GM18508 (cell line): ENCODE data around the gene TSGA10IP.

Experiments
- ATAC-seq: cut with Tn5 transposase; IDR thresholded peaks from one replicate; pipeline ENCODE4 v1.9.1; 2021; ENCODE audit warnings: moderate number of reproducible peaks; ENCODE audit not compliant: insufficient read depth, unreplicated experiment

The TSGA10IP gene

DNA sequence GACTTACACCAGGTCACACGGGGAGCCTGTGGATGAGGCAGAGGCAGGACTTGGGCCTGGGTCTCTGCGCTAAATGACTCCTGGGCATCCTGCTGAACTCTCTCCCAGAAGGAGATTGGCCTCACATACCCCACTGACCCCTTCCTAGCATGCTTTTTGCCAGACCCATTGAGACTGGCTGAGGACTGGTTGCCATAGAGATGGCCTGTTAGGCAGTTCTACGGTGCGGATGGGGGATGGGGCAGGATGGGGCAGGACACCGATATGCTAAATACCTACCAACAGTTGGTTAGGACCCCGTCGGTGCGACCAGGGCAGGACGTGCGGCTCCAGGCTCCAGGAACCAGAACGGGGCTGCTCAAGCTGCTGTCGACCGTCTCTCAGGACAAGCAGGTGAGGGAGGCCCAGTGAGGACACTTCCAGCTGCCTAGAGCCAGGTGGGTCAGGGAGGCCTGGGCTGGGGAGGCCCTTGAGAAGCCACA, at the start of gene TSGA10IP:
TSS of gene TSGA10IP (plus strand) at position 51 of the 482 bp plus-strand sequence. CDS start at position 247, 196 bp downstream.
- ATAC-seq, result no peak

DNA sequence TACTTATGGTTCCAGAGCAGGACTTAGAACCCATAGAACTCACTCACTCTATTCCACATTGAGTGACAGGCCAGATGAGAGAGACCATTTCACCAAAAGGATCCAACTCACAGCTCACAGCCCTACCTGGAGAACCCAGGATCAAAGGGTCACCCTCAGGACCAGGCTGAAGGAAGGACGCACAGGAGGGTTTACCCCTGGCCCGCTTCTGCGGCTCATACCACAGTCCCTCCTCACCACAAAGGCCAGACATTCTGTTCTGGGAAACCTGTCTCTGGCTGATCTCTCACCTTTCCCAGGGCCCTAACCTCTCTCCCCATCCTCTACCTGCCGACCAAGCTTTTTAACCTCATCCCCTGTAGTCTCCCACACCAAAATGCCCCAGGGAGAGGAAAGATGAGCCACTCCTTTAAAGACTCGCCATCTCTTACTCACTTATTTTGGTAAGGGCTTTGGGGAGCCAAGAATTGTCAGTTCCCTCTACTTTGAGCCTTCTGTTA, 49.7 kb upstream of the TSGA10IP start:
- ATAC-seq, result no peak

DNA sequence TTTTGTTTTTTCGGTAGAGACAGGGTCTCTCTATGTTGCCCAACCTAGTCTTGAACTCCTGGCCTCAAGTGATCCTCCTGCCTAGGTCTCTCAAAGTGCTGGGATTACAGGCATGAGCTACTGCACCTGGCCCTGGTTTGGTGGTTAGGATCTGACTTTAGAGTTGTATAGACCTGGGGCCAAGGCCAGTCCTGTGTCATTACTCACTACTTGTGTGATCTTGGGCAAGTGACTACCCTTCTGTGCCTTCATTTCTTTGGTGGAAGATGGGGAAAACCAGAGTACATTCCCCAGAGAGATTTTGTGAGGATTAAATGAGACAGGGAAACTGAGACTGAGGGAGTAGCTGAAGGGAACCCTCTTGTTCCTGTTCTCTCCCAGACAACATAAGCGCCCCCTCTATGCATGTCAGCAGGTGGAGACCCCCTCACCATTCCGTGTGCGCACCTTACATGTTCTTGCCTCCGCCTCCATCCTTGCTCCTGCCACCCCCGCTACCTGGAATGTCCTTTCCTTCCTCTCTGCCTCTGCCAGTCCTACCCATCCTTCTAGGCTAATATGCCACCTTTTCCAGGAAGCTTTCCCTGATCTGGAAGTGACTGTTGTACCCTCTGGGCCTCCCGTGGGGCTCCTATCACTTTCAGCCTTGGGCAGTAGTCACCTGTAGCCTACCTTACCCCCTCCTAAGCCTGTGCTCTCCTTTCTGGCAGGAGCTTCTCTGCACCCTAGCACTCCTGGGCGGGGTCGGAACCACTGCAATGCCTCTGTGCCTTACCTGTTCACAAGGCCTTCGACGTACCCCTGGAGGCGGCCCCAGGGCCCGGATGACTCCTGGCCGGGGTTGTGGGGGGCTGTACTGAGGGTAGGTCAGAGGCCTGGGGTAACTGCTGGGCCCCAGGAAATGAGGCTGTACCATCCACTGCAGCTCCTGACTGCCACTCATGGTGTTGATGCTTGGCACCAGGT, 49.0 kb upstream of the TSGA10IP start:
- ATAC-seq, result no peak

GRCh38 chr11:65897020-65897471, 48.2 kb upstream of the TSGA10IP start:
- ATAC-seq, result no peak

DNA sequence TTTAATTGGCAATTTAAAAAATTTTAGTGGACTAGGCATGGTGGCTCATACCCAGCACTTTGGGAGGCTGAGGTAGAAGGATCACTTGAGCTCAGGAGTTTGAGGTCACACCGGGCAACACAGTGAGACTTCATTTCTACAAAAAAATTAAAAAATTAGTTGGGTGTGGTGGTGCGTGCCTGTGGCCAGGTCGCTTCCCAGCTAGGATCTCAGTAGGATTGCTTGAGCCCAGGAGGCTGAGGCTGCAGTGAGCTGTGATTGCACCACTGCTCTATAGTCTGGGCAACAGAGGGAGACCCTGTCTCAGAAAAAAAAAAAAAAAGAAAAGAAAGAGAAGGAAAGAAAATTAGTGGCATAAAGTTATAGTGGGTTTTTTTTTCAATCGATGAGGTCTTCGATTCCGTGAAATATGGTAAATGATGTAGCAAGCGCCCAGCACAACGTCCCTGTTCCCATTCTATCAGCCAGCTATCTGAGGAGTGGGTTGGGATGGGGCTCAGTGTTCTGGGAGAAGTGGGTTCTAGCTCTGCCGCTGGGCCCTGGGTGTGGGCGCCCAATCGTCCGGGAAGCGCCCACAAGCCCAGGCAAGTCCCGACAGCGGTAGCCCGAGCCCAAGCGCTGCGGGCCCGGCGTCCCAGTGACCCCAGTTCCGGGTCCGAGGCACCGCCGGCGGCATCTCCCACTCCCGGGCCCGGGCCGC, 46.5 kb upstream of the TSGA10IP start:
- no peak for ATAC-seq

DNA sequence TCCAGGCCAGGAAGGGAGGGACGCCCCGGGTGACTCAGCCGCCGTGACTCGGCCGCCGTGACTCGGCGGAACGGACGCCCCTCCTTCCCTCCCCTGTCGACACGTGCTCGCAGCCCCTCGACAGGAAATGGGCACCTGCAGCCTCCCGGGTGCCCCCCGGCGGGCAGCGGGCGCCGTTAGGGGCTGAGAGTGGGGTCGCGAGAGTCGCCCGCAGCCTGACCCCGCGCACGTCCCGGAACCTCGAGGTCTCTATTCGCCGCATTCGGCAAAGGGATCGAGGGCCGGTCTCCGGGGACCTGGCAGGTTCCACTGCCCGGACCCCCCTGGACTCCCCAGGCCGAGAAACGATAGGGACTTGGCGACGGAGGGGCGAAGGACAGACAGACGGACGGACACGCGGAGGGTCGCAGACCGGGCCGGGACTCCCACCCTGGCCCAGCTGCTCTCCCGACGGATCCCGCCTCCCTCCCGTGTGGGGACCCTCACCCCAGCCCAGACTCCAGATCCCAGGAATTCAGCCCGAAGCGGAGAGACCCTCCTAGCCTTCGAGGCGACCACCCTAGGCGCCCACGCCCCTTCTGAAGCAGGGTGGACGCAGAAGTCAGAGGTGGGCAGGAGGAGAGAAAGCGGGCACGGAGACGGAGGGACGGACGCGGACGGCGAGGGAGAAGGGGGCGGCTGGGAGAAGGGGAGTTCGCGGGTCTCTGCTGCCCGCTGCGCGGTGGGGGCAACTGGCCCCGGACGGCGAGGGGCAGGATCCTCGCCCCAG, 45.7 kb upstream of the TSGA10IP start:
- ATAC-seq, result no peak

- ATAC-seq, result no peak
Observed at GRCh38 chr11:65900125-65900898, 45.0 kb upstream of the TSGA10IP start, which contains the start of gene FOSL1. TSS of gene FOSL1 (minus strand) at chr11:65900388. CDS start at chr11:65900339, 49 bp downstream.

DNA sequence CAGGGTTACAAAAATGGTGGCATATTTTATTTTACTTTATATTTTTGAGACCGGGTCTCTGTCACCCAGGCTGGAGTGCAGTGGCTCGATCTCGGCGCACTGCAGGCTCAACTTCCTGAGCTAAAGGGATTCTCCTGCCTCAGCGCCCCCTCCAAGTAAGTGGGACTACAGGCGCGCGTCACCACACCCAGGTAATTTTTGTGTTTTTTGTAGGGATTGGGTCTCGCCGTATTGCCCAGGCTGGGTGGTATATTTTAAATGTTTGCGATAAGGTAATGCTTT, 44.4 kb upstream of the TSGA10IP start:
- ATAC-seq, result no peak

DNA sequence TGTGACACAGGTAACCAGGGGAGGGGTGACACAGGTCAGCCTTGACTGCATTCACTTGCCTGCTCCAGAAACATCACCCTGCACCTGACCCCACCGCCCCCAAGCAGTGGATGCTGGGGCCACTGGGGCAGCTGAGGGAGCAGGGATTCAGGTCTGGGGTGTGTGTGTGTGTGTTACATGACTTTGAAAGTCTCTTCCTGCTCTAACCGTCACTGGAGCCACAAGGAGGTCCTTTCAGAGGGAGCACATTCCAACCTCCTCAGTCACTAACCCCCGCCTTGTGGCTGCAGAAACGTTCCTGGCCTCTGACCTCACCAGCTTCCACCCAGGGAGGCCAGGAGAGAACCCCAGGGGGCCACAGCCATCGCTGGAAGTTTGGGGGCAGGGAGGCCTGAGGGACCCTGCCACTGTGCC, 42.2 kb upstream of the TSGA10IP start:
- no peak for ATAC-seq

GRCh38 chr11:65903715-65904114, 41.6 kb upstream of the TSGA10IP start:
- no peak for ATAC-seq

DNA sequence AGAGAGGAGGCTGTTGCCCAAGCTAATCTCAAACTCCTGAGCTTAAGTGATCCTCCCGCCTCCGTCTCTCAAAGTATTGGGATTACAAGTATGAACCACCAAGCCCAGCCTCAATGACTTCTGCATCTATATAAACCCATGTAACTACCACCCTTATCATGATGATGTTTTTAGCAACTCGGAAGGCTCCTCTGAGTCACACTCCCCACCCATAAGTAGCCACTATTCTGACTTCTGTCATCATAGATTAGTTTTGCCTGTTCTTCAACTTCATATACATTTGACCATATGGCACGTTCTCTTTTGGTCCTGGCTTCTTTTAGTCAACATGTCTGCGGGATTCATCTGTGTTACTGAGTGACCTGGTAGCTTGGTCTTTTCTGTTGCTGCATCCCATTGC, 38.7 kb upstream of the TSGA10IP start:
- ATAC-seq, result no peak

GRCh38 chr11:65907878-65908277, 37.4 kb upstream of the TSGA10IP start:
- no peak for ATAC-seq

GRCh38 chr11:65911682-65912568, 33.4 kb upstream of the TSGA10IP start:
- ATAC-seq, result no peak

GRCh38 chr11:65912845-65913244, 32.4 kb upstream of the TSGA10IP start:
- ATAC-seq, result no peak

DNA sequence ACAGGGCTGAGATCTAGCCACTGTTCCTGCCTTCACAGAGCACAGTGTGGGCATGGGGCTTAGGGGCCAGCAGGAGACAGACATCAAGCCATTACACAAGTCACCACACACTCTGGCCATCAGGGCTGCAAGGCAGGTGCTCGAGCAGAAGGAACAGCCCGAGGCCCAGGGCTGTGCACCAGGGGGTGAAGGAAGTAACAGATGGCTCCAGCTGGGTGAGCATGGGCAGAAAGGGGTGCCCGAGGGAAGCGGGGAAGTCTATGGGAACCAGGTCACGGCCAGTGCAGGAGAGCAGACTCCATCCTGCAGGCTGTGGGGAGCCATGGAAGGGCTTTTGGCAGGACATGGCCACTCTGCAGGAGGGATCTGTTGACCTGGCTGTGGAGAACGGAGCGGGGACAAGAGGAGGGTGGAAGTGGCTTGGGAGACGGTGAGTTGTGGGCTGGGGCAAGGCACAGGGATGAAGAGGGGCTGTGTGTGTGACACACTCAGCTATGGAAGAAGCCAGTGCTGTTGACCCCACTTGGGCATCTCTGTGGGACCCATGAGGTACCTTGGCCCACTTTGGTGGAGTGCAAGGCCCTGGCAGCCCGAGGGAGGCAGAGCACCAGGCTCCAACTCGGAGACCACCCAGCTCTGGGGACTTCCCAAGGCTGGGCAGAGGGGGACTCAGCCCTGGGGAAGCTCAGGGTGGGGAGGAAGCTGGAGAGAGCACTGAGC, 30.0 kb upstream of the TSGA10IP start:
- no peak for ATAC-seq

DNA sequence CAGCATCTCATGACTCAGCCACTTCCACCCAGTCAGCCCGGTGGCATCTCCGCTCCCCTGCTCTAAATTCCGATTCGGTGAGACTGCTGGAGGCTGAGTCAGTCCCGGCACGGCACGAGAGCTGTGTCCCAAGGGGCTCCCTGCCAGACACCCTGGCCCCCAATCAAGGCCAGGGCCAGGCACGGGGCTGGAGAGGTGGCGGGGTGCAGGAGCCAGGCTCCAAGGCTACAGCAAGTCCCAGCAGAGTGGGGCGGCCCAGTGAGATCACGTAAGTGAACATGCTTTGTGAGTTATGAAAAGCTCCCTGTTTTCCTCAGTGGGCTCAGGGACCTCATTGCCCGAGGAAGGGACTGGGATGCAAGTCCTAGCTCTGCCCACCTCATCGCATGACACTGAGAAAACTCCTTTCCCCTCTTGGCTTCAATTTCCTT, 29.4 kb upstream of the TSGA10IP start:
- ATAC-seq, result no peak

- no peak for ATAC-seq
Observed at GRCh38 chr11:65916391-65916790, 28.9 kb upstream of the TSGA10IP start.

GRCh38 chr11:65917077-65917433, 28.2 kb upstream of the TSGA10IP start:
- ATAC-seq, result no peak
